SU-DHL-6 (cell line): ENCODE results near the gene YPEL1.

Experiments
- CTCF ChIP-seq: fragments of 200-600 bp; sonication (generic); IDR thresholded peaks from one replicate; pipeline ENCODE4 v1.5.1; 2017; ENCODE audit warnings: antibody characterized with exemption, mild to moderate bottlenecking, low read length, moderate library complexity; ENCODE audit not compliant: insufficient read depth, poor library complexity, severe bottlenecking
- EZH2phosphoT487 ChIP-seq: fragments of 200-600 bp; sonication (generic), shearing (Covaris generic); conservative IDR thresholded peaks from 2 replicates; pipeline ENCODE4 v1.6.1; 2018; ENCODE audit warnings: mild to moderate bottlenecking, antibody characterized with exemption, low read length, moderate library complexity, mixed read lengths

DNA sequence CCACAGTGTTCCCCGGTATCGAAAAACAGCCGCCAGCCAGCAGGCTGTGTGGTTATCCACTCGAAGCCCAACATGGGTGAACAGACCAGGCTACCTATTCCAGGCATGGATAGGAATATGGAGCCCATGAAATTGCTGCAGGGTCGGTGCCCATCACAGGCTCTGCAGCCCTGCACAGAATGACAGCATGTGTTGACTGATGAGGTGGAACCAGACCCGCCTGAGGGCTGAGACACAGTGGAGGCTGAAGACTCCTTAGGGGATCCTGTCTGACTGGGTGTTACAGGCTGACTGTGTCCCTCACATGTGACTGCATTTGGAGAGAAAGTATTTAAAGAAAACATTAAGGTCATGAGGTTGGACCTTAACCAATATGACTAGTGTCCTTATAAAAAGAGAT lies 6.2 kb upstream of the YPEL1 start:
- no peak for TF ChIP-seq CTCF
- no peak for TF ChIP-seq EZH2phosphoT487
